ENCODE results near the gene SMG7.

SMG7 gene

GRCh38 chr1:183467687-183468086 is 4.6 kb upstream of the SMG7 start:
- DNase-seq (ENCODE audit: low read depth, low spot score): no peak

DNA sequence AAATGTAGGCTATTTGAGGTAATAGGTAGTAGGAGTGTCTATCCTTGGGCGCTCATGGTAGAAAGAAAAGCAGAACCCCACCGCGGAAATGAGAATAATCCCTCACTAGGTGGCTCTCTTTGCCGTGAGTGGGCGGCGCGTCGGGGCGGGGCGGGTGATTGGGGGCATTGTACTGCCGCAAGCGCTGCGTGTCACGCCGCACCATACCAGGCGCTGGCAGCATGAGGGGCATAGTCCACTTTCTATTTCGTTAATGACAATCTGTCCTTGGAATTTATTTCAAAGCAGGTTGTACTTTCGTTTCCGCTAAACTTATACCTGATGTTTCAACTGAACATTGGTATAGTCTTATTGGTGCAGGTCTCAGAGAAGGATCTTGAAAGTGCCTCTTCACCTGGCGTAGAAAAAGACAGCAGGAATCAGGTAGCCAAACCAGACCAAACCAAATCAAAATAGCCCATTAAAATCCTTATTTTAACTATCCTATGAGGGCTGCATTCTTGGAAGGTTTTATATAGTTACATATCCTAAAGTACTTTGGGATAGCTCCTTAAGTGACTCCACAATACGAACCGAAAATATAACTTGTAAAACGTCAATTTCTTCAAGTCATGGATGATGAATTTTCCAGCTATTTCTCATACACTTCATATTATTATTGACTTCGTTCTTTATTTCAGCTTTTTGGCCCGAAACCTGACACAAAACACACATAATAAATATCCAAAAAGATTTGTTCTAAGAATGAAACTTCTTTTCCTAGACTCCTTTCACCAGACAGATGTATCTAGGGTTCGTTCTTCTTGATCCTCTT is 1.9 kb upstream of the SMG7 start:
- DNase-seq (ENCODE audit: low read depth, low spot score): peak; percentile 90

DNA sequence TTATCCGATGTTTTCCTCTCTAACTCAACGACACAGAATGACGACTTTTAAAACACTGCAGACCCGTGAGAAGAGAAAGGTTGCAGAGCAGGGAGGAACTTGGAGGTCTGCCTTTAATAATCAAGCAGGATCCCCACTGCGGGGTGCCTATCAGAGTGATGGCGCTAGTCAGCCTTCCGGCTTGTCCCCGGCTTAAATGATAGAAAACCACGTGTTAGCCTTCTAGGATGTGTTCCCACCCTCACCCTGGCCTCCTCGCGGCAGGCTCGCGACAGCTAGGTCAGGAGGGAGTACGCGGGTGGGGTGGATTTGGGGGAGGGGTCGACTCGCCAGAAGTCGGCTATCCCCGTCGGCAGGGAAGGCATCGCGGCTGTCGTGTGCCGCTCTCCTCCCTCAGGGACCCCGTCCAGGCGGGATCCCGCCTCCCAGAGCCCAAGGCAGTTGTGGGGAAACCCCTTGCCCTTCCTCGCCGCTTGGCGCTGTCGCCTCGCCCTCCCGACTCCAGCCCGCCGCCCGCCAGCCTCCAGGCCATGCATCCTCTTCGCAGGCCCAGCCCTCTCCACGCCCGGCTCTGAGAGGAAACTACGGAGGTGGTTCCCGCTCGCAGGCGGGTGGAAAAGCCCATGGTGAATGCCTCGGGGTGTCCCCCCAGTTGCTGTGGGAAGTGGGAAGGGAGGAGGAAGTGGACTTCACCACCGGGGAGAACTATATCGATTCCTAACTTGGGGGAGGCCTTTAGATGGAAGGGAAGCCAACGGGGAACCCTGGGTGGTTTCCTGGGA is 1.1 kb upstream of the SMG7 start:
- DNase-seq (ENCODE audit: low read depth, low spot score): peak; percentile 35

DNA sequence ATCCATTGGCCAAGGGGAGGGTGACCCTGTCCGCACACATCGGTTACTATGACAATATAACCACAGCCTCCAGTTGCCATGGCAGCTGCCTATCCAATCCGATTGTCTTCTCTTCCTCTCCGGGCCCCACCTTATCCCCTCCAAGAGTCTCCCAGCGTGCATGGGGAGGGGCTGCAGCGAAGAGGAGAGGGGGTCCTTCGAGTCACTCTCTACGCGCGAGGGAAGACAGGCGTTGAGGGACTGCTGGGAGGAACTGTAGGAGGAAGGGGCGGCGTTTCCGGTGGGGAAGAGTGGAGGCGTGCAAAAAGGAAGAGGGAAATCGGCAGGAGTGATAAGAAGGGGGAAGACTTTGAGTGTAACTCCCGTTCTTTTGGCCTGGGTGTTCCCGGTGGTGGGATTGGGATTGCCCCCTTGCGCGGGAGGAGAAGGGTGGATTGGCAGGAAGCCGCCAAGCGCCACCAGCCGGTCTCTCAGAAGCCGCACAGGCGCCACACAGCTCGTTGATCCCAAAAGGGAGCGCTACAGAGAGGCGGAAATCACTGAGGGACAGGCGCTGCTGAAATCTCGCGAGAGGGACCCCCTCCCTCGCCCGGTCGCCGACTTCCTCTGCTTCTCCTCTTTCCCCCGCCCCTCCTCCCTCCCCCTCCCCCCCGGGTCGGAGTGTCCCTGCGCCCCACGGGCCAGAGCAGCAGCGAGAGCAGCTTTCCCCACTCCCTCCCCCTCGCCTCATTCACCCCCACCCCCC is 384 bp upstream of the SMG7 start:
- DNase-seq (ENCODE audit: low read depth, low spot score): peak; percentile 99

DNA sequence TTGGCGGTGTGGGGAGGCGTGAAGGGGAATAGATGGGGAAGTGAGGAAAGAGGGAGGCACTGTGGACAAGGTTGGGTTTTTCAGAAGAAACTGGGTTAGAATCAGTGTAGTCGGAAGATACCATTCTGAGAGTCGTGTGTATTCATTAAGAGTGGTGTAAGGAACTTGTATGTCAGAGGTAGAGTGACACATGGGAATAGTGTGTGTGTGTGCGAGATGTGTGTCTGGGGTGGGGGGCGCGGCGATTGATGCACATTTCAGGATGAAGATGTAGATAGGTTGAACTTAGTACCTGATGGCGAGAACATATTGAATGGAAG is 878 bp downstream of the SMG7 start:
- no peak for DNase-seq (ENCODE audit: low read depth, low spot score)

GRCh38 chr1:183476081-183476480 is 3.8 kb downstream of the SMG7 start:
- DNase-seq (ENCODE audit: low read depth, low spot score): no peak

GRCh38 chr1:183477986-183478781 is 5.9 kb downstream of the SMG7 start:
- no peak for DNase-seq (ENCODE audit: low read depth, low spot score)

GRCh38 chr1:183480971-183481441 is 8.7 kb downstream of the SMG7 start:
- no peak for DNase-seq (ENCODE audit: low read depth, low spot score)

DNA sequence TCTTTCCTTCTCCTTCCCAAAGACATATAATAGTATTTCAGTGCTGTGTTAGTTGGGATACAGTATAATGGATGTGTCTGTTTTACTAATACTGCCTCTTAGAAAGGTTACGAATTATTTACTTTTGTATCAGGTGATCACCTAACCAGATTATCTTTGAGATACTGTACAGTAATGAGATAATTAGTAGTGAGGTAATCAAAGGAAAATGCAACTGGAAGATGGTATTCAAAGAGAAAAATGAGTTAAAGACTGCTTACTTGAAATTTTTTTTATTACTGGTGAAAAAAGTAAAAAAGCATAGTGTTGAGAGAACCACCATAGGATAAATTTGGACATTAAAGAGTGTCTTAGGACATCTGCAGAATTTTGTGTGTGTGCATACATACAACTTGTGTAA is 10.9 kb downstream of the SMG7 start:
- no peak for DNase-seq (ENCODE audit: low read depth, low spot score)

DNA sequence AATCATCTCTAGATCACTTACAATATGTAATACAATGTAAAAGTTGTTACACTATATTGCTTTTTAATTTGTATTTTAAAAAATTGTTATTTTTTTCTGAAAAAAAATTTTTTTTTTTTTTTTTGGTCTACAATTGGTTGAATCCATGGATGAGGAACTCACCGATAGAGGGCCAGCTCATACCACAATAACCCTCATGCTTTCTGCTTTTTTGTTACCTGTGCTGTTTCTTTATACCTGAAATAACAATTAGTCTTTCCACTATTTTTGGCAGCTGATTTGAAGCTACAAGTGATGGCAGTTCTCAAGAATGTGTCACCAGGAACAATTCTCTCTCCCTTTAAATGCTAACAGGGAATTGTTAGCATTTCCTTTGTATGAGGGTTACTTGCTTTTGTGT is 12.0 kb downstream of the SMG7 start:
- no peak for DNase-seq (ENCODE audit: low read depth, low spot score)

DNA sequence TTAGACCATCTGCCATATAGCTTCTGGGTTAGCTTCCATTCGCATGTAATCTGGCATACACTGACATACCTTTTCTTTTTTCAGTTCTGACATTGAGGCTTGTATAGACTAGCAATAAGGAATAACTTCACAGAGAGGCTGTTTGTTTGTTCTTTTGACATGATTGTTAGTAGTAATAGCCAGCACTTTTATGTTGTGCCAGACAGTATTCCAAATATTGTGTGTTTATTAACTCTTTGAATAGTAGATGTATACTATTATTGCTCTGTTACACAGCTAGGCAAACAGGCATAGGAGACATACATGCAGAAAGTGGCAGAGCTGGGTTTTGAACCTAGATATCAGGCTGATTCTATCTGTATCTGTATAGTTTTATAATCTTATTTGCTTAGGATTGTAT is 12.6 kb downstream of the SMG7 start:
- DNase-seq (ENCODE audit: low read depth, low spot score): no peak

DNA sequence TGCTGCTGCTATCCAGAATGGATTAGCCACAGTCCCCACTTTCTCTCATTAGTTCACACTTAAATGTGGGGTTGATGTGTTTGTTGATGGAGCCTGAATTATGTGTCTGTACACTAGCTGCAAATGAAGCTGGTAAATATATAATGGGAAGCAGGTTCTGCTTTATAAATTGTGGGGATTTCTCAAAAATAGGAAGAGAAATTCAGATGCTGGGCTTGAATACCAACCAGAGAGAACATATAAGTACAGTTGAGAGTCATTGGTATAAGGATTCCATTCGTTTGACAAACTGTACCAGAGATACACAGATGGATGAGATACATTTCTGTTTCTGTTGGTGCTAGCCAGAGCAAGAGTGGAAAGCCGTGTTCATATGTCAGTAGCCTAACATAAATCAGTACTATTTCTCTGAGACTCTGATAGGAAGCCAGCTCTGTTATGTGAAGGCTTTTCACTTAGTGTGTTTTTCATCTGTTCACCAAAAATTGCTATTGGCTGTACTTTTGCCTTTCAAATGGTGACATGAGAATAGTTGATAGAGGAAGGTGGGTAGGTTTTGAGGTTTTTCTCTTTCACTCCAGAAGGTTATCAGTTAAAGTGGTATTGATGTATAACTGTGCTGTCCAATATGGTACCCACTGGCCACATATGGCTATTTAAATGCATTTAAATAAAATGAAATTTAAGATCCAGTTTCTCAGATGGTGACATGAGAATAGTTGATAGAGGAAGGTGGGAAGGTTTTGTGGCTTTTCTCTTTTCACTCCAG is 15.6 kb downstream of the SMG7 start:
- DNase-seq (ENCODE audit: low read depth, low spot score): no peak

GRCh38 chr1:183490932-183491331 is 18.6 kb downstream of the SMG7 start:
- no peak for DNase-seq (ENCODE audit: low read depth, low spot score)

DNA sequence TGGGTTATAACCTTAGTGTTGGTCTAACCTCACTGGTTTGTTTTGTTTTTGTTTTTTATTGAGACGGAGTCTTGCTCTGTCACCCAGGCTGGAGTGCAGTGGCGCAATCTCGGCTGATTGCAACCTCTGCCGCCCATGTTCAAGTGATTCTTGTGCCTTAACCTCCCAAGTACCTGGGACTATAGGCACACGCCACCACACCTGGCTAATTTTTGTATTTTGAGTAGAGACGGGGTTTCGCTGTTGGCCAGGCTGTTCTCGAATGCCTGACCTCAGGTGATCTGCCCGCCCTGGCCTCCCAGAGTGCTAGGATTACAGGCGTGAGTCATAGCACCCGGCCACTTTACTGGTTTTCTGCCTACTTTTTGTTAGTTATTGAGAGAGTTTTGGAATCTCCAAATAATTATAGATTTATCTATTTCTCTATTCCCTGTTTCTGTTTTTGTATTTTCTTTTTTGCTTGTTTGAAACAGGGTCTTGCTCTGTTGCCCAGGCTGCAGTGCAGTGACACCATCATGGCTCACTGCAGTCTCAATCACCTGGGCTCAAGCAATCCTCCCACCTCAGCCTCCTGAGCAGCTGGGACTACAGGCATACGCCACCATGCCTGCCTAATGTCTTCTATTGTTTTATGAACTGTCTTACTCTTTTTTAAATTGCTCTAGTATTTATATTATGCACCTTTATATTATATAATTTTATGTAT is 21.4 kb downstream of the SMG7 start:
- no peak for DNase-seq (ENCODE audit: low read depth, low spot score)

DNA sequence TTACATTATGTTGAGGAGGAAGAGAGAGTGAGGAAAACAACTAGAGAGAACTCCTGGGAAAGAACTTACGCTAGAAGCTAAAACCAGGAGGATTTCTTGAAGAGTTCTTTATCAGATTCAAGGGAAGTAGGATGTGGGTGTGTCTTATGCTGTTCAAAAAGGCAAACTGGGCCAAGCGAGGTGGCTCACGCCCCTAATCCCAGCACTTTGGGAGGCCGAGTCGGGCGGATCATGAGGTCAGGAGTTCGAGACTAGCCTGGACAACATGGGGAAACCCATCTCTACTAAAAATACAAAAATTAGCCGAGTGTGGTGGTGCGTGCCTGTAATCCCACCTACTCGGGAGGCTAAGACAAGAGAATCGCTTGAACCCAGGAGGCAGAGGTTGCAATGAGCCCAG is 23.1 kb downstream of the SMG7 start:
- no peak for DNase-seq (ENCODE audit: low read depth, low spot score)

DNA sequence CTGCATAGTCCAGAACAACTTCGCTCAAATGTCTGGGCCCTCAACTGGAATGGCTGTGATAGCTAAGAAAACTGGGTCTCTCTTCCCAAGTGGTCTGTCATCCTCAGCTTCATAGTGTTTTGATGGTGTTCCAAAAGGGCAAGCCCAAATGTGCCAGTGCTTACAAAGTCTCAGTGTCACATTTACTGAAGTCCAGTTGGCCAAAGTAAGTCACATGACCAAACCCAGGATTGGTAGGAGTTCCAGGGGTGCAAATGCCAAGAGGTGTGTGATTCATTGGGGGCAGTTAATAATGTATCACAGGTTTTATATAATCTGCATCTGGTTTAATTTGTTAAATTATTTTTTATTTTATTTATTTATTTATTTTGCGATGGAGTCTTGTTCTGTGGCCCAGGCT is 24.9 kb downstream of the SMG7 start:
- DNase-seq (ENCODE audit: low read depth, low spot score): no peak

DNA sequence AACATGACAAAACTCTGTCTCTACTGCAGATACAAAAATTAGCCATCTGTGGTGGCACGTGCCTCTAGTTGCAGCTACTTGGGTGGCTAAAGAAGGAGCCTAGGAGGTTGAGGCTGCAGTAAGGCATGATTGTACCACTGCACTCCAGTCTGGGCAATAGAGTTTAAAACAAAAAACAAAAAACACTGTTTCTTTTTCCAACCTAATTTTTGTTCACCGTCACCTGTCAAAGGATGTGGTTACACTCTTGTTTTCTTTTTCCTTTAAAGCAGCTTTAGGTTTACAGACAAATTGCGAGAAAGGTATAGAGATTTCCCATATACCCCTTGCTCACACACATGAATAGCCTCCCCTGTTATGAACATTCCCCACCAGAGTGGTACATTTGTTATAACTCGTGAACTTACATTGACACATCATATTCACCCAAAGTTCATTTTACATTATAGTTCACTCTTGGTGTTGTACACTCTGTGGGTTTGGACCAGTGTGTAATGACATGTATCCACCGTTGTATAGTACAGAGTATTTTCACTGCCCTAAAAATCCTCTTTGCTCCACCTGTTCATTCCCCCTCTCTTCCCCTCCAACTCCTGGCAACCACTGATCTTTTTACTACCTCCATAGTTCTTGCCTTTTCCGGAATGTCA is 26.2 kb downstream of the SMG7 start:
- DNase-seq (ENCODE audit: low read depth, low spot score): no peak

DNA sequence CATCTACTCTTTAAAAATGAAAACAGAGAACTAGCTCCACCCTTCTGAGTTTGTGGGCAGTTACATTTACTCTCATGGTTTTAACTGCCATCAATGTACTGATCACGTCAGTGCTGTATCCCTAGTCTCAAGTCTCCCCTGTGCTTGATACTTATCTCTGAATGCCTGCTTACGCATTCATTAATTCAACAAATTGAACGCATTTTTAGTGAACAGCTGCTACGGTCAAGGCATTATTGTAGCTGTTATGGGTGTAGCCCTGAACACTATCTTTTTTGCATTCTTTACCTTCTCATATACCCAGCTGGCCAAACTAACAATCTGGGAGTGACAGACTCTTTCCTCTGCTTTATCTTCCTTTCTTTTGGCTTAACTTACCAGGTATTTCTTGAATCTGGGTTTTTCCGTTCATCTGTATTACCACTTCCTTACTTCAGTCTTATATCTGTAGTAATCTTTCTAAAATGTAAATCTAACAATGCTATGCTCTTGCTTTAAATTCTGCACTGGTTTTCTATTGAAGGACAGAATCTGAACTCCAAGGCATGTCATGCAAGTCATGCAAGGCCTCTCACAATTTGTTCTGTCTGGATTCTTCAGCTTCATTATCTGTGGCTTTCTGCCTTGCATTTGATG is 33.3 kb downstream of the SMG7 start:
- no peak for DNase-seq (ENCODE audit: low read depth, low spot score)

DNA sequence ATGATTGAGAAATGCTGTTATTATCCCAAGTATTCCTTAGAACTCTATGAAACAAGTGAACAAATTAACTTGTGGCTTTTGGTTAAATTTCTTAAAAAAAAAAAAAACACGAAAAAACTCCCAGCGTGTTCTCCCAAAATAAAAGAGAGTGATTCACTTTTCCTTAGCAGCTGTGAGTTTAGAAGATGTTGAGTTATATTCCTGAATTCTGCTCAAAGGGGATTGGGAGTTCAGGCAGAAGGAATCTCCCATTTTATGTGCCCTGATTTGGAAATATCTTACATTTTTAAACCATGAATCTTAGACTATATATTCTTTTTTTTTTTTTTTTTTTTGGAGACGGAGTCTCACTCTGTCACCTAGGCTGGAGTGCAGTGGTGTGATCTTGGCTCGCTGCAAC is 34.3 kb downstream of the SMG7 start:
- no peak for DNase-seq (ENCODE audit: low read depth, low spot score)

All from activated naive CD8-positive, alpha-beta T cell treated with anti-CD3 and anti-CD28 coated beads, Interleukin-2, amount 50 U/mL, for 16 hours (primary cell).